Activated CD8-positive, alpha-beta memory T cell treated with anti-CD3 and anti-CD28 coated beads for 48 hours (primary cell): ENCODE data around the gene TUBB6.
A peak's percentile ranks its signal among the peaks of the same experiment; 100 is the strongest.

Experiments
- DNase-seq, 3 experiments: peaks; one replicate each; pipeline ENCODE4 v3.0.0-alpha.2; 2020; ENCODE audit warnings: low read depth in 2 of 3, low spot score in 2 of 3

TUBB6 gene

DNA sequence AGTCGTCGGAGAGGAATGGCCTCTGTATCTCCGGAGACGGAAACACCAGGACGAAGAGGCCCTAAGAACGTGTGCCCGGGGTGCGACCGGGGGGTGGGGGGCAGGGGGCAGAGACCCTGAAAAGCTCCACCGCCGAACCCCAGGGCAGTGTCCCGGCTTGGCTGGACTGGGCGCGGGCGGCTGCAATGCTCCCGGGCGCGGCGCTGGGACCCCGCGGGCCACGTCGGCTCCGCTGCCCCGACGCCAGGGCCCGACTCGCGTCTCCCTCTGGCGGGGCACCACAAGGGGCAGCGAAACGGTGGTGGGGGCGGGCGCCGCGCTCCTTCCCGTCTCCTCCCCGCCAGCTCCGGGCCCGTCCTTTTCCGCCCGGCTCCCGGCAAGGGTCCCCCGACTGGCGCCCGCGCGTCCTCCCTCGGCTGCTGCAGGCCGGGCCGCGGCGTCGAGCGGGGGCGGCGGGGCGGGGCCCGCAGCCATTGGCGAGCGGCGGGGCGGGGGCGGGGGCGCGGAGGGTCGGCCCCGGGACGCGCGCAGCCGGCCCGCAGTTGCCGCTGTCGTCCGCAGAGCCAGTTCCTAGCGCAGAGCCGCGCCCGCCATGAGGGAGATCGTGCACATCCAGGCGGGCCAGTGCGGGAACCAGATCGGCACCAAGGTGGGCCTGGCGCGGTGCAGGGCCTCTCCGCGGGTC, at the start of gene TUBB6:
TSS of gene TUBB6 (plus strand) at position 541 of the 685 bp plus-strand sequence. CDS start at position 593, 52 bp downstream.
- no peak for DNase-seq

DNA sequence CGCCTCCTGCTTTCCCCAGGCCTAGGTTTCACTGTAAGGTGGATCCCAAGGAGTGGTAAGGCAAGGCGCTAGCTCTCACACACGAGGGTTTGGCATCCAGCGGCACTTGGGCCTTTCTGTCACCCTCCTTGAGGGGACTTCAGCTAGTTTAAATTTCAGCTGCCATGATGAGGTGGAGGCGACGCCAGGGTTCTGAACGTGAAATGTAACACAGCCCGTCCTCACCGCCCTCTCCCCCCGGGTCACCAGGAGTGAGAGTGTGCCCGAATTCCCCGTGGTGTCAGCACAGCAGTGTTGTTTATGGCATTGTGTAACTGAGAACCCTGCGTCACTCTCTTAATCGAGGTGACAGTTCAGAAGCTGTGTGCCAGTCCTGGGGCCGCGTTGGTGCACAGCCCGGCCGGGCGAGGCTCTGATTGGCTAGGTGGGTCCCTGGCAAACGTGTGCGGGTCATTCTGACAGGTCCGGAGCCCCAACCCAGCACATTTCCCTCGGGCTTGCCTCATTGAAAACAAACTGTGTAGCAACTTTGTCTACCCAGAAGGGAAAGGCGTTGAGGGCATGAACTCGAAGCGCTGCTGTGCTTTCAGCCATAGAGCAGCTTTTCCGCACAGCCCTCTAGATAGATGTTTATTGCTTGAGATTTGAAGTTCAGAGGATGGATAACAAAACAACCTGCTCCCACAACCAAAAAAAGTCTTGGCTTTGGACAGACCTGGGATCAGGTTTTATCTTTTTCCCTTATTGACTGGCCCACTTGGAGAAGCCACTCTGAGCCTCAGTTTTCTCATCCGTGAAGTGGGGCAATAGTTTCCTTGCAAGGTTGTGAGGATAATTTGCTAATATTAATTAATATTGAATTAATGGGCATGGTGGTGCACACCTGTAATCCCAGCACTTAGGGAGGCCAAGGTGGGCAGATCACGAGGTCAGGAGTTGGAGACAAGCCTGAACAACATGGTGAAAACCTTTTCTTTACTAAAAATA, 49.0 kb upstream of the TUBB6 start:
- DNase-seq: no peak

DNA sequence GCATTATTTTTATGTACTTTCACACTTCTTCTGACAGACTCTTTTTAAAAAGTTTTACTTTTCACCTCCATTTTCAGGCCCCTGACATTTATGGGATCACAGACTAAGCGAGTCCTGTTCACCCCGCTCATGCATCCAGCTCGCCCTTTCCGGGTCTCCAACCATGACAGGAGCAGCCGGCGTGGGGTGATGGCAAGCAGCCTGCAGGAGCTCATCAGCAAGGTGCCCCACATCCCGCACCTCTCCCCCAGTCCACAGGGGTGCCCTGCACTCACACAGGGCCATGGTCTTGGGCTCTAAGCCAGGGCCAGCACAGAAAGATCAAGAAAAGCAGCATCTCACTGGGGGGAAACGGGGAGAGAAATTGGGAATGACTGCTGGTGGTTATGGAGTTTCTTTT, 45.3 kb upstream of the TUBB6 start:
- no peak for DNase-seq

DNA sequence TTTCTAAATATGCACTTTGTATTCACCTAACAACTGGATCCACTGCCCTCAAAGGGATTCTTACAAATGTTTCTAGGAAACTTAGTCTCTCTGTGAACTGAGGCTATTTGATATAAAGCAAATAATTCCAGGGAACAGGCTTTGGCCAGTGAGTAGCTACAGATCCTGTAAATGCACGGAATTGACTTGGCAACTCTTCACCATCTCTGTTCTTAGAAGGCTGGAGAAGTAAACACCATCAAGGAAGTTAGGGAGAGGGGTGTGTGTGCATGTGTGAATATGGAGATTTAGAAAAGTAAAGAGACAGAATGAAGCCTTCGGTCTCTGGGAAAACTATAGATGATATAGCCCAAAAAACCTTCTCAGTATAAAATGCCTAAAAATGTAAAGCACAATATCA, 43.2 kb upstream of the TUBB6 start:
- DNase-seq: no peak

DNA sequence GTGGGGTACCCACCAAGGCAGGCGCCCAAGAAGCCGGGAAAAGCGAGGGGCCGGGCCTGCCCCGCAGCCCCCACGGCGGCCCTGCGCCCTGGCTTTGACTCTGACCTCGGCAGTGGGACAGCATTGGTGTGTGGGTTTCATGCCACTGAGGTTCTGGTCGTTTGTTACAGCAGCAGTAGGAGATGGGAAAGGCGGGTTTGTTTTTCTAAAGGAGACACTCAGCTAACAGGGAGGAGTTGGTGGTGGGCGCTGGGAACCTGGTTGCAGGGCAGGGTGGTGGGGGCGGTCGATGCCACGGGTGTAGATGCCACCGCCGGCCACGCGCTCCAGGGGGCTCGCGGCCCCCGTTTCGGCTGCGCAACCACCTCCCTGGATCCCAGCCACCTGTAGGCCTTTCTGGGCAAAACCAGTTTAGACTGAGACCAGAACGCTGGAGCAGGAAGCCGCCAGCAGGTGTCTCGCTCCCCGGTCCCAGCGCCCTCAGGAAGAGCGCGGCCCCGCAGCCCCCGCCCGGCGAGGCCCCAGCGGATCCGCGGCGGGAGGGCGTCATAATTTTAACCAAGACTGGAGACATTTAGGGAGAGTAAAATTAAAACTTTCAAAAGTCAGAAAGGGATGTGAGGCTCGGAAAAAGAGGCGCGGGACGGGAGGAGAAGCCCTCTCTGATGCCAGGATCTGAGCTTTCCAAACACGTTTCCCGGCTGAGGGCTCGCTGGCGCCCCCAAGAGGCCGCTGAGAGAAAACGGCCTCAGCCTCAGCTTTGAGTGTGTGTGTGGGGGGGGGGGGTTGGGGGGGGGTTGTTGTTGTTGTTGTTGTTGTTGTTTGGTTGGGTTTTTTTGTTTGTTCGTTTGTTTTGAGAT, 36.4 kb upstream of the TUBB6 start:
- DNase-seq: peak; percentile 18 to 38 (median 24)

DNA sequence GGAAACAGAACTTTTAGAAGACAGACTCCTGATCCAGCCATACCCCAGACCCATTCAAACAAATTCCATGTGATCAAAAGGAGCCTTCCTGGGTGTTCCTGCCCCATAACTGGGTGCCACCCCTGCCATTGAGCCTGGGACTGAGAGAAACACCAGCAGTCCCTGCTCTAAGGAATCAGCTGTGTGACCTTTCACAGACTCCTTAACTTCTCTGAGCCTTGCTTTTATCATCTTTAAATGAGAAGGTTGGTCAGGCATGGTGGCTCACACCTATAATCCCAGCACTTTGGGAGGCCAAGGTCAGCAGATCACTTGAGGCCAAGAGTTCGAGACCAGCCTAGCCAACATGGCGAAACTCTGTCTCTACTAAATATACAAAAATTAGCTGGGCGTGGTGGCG, 33.2 kb upstream of the TUBB6 start:
- DNase-seq: no peak

DNA sequence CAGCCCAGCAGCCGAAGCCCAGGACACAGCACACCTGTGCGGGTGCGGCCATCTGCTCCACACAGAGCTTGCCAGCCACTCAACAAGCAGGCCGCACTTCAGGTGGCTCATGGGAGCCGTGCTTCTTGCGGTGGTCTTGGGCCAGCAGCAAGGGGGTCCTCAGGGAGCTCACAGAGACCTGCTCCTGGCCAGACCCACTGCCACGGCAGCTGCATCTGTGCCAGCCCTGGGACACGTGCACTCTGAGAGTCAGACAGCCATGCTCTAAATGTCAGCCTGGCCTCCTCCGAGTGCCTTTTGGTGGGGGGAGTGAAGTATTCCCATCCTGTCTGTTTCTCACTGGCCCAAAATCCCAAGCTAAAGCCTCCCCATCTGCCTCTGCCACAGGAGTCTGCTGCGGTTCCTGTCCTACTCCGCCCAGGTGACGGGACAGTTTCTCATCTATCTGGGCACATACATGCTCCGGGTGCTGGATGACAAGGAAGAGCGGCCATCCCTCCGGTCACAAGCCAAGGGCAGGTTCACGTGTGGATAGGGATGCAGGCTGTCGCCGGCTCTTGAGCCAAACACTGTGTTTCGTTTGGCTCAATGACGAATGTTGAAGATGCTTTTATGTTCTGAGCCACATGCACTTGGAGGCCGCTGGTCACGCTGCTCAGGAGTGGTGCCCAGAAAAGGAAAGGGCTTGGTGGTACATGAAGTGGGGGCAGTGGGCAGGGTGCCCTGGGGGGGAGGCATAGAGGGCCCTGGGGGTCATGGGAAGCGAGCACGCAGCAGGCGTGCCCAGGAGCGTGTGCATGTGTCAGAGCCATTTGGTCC, 31.1 kb upstream of the TUBB6 start:
- DNase-seq: no peak

DNA sequence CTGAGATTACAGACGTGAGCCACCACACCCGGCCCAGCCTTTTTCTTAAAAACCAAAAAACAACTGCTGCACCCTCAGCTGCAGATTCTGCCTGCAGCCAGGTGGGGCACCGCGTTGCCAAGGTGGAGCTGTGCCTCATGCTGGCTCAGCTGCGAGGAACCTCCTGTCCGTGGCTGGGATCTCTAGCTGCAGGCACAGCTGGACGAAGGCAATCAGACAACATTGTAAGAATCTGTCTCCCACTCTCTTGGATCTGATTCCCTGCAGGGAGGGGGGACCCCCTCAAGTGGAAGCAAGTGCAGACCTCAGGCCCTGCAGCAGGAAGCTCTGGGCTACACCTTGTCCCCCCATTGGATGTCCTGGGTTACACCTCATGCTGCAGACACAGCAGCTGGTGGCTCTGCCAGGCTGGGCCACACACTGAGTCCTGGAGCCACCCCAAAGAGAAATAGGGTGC, 29.8 kb upstream of the TUBB6 start:
- DNase-seq: no peak

DNA sequence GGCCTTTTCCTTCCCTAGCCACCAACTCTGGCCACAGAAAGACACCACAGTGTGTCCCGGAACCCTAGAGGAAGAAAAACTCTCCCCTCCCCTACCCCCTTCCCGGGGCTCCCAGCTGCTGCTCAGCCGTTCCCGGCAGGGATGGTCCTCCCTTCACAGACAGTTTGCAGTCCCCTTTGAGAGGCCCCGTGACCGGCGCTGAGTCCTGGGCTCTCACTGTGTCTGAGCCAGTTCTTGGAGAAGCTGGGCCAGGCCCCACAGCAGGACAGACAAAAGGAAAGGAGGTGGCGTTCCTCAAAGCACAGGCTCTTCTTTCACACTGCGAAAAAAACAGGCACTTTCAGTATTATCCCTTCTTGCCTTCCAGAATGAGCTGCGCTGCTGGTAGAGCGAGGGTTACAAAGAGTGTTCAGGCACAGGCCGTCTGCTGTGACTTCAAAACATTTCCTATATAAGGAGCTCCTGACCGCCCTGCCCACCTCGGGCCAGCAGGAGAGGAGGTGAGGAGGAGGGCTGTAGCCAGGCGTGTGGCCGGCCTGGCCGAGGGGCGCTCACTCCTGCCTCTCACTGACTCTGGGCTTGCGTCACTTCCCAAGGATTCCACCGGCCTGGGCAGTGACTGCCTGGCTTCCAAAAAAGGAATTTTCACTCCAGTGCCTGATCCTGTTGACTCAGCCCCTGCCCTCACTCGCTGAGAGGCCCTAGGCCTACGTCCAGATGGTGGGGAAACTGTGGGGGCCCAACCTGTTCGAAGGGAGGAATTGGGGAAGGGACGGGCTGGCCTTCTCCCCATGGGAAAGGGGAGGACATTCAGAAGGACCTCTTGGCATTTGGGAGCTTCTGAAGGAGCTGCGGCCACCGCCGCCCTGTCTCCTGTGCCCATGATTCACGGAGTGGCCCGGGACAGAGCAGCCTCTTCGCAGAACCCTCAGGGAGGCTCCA, 29.0 kb upstream of the TUBB6 start:
- DNase-seq: no peak

DNA sequence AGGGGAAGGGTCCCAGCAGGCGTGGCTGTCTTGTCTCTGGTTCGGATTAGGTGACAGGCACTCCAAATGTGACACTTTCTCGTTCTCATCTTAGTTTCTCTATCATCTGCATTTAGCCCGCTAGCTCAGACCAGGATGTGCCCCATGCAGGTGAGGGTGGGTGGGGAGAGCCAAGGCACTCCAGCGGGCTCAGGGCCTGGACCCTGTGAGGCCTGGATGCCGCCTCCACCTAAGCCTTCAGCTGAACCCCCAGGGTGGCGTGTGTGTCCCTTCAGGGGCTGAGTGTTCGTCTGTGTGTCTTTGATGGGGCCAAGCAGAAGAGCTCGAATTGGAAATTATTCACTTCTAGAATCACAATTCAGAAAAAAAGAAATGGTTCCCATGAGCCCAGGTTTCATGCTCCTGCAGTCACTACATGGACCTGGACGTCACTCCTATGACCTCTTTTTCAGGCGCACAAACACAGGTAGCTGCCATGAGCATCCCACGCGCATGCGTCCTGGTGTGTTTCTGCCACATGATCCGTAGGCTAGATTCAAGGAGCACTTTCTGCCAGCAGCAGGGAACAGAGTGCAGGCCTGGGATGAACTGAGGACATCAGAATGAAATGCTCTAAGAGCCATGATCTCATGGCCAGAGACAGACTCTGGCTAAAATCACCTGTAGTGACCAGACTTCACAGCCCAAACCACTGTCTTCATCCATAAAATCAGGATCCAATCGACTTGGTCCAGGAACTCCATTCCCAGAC, 28.1 kb upstream of the TUBB6 start:
- DNase-seq: no peak

DNA sequence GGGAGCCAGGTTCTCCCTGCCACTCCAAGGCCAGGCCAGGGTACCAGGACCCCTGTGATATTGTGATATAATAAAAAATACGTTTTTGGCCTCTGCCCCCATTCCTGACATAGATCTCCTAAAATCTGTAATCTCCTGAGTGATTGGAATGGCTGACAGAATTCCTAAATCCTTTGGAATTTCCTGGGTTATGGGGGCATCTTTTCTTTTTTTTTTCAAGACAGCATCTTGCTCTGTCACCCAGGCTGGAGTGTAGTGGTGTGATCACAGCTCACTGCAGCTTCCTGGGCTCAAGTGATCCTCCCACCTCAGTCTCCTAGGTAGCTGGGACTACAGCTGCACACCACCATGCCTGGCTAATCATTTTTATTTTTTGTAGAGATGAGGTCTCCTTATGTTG, 26.2 kb upstream of the TUBB6 start:
- no peak for DNase-seq

DNA sequence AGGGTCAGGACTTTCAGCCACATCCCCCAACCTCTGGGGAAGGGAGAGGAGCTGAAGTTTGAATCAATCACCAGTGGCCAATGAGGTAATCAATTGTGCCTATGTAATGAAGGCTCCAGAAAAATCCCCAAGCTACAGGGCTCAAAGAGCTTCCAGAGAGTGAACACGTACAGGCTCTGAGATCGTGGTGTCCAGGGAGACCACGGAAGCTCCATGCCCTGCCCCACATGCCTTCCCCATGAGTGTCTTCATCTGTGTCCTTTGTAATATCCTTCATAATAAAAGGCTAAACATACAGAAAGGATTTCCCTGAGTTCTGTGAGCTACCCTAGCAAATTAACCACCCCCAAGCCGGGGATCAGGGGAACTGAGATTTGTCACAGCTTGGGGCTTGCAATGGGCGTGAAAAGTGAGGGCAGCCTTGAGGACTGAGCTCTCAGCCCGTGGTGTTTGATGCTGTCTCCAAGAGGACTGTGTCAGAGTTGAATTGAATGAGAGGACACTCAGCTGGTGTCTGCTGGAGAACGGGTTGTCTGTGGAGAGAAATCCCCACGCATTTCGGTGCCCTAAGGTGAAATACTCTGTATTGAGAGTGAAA, 25.5 kb upstream of the TUBB6 start:
- DNase-seq: no peak

DNA sequence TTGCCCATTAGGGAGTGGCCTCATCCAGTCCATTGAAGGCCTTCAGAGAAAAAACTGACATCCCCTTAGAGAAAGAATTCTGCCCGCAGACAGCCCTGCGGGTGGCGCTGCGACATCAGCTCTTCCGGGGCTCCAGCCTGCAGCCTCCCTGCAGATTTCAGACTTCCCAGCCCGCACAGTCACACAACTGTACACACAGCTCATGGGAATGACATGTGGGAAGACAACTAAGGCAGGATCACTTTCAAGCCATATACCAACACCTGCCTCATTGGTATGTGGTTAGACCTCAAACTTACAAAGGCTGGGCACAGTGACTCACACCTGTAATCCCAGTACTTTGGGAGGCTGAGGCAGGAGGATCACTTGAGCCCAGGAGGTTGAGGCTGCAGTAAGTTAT, 24.8 kb upstream of the TUBB6 start:
- DNase-seq: no peak

DNA sequence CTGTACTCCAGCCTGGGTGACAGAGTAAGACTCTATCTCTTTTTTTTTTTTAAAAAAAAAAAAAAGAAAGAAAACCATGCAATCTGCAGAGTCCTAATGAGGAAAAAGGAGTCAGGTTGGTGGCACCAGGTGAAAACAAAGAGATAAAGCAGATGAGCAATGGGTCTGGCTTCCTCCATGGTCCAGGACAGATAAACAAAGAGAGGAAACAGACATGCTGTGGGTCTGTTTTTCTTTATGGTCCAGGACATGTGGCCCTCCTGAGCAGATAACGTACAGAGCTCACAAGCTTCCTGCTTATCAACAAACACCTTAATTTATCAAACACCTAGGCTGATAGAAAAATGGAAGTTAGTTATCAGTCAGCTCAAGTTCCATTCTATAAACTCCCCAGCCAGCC, 24.4 kb upstream of the TUBB6 start:
- no peak for DNase-seq

DNA sequence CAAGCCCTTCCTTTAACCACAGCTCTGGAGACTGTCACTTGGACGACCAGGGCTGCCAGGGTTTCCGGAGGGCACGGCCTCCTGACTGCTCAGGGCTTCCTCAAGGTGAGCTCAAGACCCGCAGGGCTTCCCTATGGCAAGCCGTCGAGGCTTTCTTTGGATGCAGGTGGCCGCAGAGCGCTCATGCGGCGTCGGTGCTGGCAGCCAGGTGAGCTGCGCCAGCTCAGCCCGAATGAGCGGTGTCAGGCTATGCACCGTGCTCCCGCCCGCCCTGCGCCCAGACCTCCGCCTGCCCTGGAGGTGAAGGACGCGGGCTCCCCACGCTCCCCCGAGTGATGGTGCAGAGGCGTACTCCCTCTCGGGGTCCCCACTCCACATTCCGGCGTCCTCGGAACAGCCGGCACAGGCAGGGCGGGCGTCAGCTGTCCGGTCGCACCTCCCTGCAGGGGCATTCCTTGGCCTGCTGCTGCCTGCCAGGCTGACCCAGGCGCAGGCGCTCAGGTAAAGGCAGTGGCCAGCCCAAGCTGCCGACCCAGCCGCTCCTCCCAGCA, 20.8 kb upstream of the TUBB6 start:
- no peak for DNase-seq

DNA sequence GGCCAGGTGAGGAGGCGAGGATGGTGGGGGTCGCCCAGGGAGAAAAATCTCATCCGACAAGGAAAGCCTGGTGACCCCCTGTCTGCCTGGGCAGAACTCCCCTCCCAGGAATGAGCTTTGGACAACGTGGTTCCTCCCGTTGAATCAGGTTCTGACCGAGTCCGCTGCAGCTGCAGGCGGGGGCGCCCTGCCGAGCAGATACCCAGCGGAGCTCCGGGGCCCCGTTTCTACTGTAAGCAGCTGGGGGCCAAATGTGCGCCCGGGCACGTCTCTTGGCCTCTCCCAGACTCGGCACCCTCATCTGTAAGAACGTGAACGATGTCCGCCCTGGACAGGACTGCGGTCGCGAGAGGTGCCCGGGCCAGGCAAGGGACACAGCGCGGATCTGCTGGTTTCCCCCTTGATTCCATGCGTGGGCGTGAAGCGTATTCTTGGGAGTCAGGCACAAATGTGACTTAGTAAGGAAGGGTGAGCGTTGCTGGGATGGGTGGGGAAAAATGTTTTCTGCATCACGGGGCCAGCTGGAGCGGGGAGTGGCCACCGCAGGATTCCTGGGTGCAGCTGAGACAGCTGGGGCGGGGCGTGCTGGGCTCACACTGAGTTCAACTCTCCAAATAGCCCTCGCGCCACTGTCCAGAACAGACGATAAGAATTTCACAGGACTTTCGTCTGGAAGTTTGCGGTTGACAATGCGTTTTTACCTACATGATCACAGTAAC, 20.2 kb upstream of the TUBB6 start:
- no peak for DNase-seq

DNA sequence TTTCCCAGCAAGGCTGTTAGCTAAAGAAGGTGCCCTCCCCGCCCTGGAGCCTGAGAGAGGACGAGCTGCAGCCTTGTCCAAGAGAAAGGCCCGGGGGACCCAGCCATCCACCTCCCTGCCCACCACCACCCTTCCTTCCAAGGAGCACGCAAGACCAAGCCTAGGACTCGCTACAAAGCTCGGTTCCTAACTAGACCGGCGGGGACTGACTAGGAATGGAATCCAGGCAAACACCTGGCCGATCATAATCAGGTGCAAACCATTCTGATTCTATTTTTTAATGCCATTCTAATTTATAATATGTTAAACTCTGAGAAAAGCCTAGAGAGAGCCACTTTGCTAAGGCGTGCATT, 19.7 kb upstream of the TUBB6 start:
- no peak for DNase-seq
